Peyer's patch (tissue), 4 donors: Measurements from ENCODE around the gene PTPRS. TPM values are rescaled to one million over a fixed set of nuclear protein-coding genes. Genes with fewer than 3 reads are reported as not detected.

Source experiments
- DNase-seq, 3 donors: peaks; one replicate each; pipeline ENCODE4 v3.0.0-alpha.2; 2017 to 2019
- H3K27ac ChIP-seq, 4 donors: fragments of 200-600 bp; sonication (generic); one replicate each; pipeline ENCODE4 v1.5.1; 2016 to 2019
- H3K27me3 ChIP-seq, 2 donors: fragments of 200-600 bp; sonication (generic); one replicate each; pipeline ENCODE4 v1.5.1; 2019
- H3K36me3 ChIP-seq, 3 donors: fragments of 200-600 bp; sonication (generic); one replicate each; pipeline ENCODE4 v1.5.1; 2016 to 2019
- H3K4me1 ChIP-seq, 4 donors: fragments of 200-600 bp; sonication (generic); one replicate each; pipeline ENCODE4 v1.5.1; 2016 to 2019
- H3K4me3 ChIP-seq, 4 donors: fragments of 200-600 bp; sonication (generic); 1 replicate in 3 of 4; 2 replicates in 1 of 4; pipeline ENCODE4 v1.5.1; 2016 to 2019; ENCODE audit warnings: mild to moderate bottlenecking in 1 of 4
- H3K9me3 ChIP-seq, 4 donors: fragments of 200-600 bp; sonication (generic); one replicate each; pipeline ENCODE4 v1.5.1; 2016 to 2019; ENCODE audit warnings: mild to moderate bottlenecking in 1 of 4
- CTCF ChIP-seq, 6 experiments: fragments of 450-650 bp in 4 of 6; fragments of 200-600 bp in 2 of 6; sonication (generic) in 1 of 6; IDR thresholded peaks; one replicate each; pipeline ENCODE4 v1.5.1; 2017 to 2019; ENCODE audit warnings: antibody characterized with exemption in 6 of 6, mild to moderate bottlenecking in 3 of 6, moderate library complexity in 1 of 6
- POLR2A ChIP-seq, 2 donors: fragments of 450-650 bp; IDR thresholded peaks; one replicate each; pipeline ENCODE4 v1.5.1; 2017; ENCODE audit warnings: antibody characterized with exemption in 2 of 2, mild to moderate bottlenecking in 2 of 2, moderate library complexity in 2 of 2
- total RNA-seq, 4 donors: library from RNA; depleted of rRNA; stranded (reverse); fragments of >200 nt; gene quantifications; one replicate each; pipeline ENCODE4 v1.1.0, GENCODE V29; 2016

The PTPRS gene
- total RNA-seq, 4 donors from 2014 or later: 14.2 to 85.8 (median 24.7) TPM

GRCh38 chr19:5335593-5335992 is 5.0 kb downstream of the PTPRS start:
- Histone ChIP-seq H3K4me1 (peaks cover 0 to 15% (median 10%) of the 10 kb centered on the region in 4 donors), H3K27me3 (peaks cover 0 to 14% of the 10 kb centered on the region in 2 donors), H3K9me3 (no peaks in the 10 kb centered on the region), H3K27ac (no peak overlapping the region), H3K36me3 (no peaks in the 10 kb centered on the region), H3K4me3 (no peak overlapping the region)
- TF ChIP-seq CTCF (IDR thresholded peaks at IDR 0.05) (no peak), POLR2A (IDR thresholded peaks at IDR 0.05) (no peak)
- DNase-seq: no peak

GRCh38 chr19:5334824-5335500 is 5.7 kb downstream of the PTPRS start:
- DNase-seq: no peak
- Histone ChIP-seq H3K27me3 (peaks cover 0 to 14% of the 10 kb centered on the region in 2 donors), H3K36me3 (no peaks in the 10 kb centered on the region), H3K27ac (no peak overlapping the region), H3K4me1 (peaks cover 0 to 15% (median 8%) of the 10 kb centered on the region in 4 donors), H3K9me3 (no peaks in the 10 kb centered on the region), H3K4me3 (no peak overlapping the region)
- TF ChIP-seq POLR2A (IDR thresholded peaks at IDR 0.05): no peak
- no peak for TF ChIP-seq CTCF (IDR thresholded peaks at IDR 0.05)

GRCh38 chr19:5334366-5334739 is 6.3 kb downstream of the PTPRS start:
- Histone ChIP-seq H3K9me3 (no peaks in the 10 kb centered on the region), H3K36me3 (no peaks in the 10 kb centered on the region), H3K4me3 (no peak overlapping the region), H3K27me3 (peaks cover 0 to 9% of the 10 kb centered on the region in 2 donors), H3K4me1 (peaks cover 0 to 8% (median 3%) of the 10 kb centered on the region in 4 donors), H3K27ac (no peak overlapping the region)
- no peak for TF ChIP-seq CTCF (IDR thresholded peaks at IDR 0.05)
- no peak for TF ChIP-seq POLR2A (IDR thresholded peaks at IDR 0.05)
- DNase-seq: no peak

- H3K27ac ChIP-seq: no peak overlapping the region
- no peaks in the 10 kb centered on the region for H3K9me3 ChIP-seq
- no peaks in the 10 kb centered on the region for H3K36me3 ChIP-seq
- H3K4me3 ChIP-seq: no peak overlapping the region
- peaks cover 0 to 3% (median 1%) of the 10 kb centered on the region in 4 donors for H3K4me1 ChIP-seq
- TF ChIP-seq CTCF (IDR thresholded peaks at IDR 0.05): no peak
- no peak for TF ChIP-seq POLR2A (IDR thresholded peaks at IDR 0.05)
- peaks cover 0 to 4% of the 10 kb centered on the region in 2 donors for H3K27me3 ChIP-seq
- DNase-seq: no peak
Measured at GRCh38 chr19:5333581-5334365, 6.8 kb downstream of the PTPRS start.

GRCh38 chr19:5332501-5332900 is 8.1 kb downstream of the PTPRS start:
- H3K27me3 ChIP-seq: no peaks in the 10 kb centered on the region
- no peak for DNase-seq
- no peak overlapping the region for H3K4me3 ChIP-seq
- H3K27ac ChIP-seq: no peak overlapping the region
- no peak for TF ChIP-seq CTCF (IDR thresholded peaks at IDR 0.05)
- TF ChIP-seq POLR2A (IDR thresholded peaks at IDR 0.05): no peak
- H3K4me1 ChIP-seq: no peaks in the 10 kb centered on the region
- no peaks in the 10 kb centered on the region for H3K9me3 ChIP-seq
- no peaks in the 10 kb centered on the region for H3K36me3 ChIP-seq
